ENCODE results near the gene PSME2. TPM values are rescaled to one million over a fixed set of nuclear protein-coding genes. Genes with fewer than 3 reads are reported as not detected.
A peak's percentile ranks its signal among the peaks of the same experiment; 100 is the strongest.

The PSME2 gene
- total RNA-seq, 2 experiments from 2014 or later, result 541 to 558 TPM

GRCh38 chr14:24093901-24094840 is 52.2 kb downstream of the PSME2 start, which contains the start of gene PCK2:
Gene PCK2, plus strand, starts transcription at chr14:24094311. Its CDS starts 95 bp downstream, at chr14:24094406.
- Mint-ChIP-seq H3K4me1 (peaks cover 33% of the 10 kb centered on the region), H3K9me3 (no peaks in the 10 kb centered on the region), H3K36me3 (peaks cover 30% of the 10 kb centered on the region), H3K27me3 (no peaks in the 10 kb centered on the region), H3K4me3 (peak within 1 kb of the TSS; percentile 96), H3K27ac (peak within 1 kb of the TSS; percentile 98)
- DNase-seq, result peak; percentile 91

Other genes starting within 250 kb of the PSME2 start
- gene DHRS4, start 192.8 kb downstream of the PSME2 start, total RNA-seq, result 10 to 100 TPM; 18.0 to 21.4 TPM
- gene DHRS4L2, start 157.7 kb downstream of the PSME2 start, total RNA-seq, result 10 to 100 TPM; 18.1 to 20.8 TPM
- under 1 TPM; 0.43 to 0.56 TPM for gene CARMIL3, start 94.6 kb downstream of the PSME2 start, total RNA-seq
- gene CPNE6, start 75.0 kb downstream of the PSME2 start, total RNA-seq, result not detected
- gene PCK2, start 52.3 kb downstream of the PSME2 start, total RNA-seq, result 100 to 1,000 TPM; 110 TPM
- 10 to 100 TPM; 56.0 to 56.7 TPM for gene DCAF11, start 31.8 kb downstream of the PSME2 start, total RNA-seq
- 1 to 10 TPM; 1.8 to 2.6 TPM for gene NRL, start 31.7 kb downstream of the PSME2 start, total RNA-seq
- under 1 TPM in 1 of 2 experiments, not detected in 1; 0.29 TPM for gene FITM1, start 16.0 kb downstream of the PSME2 start, total RNA-seq
- gene PSME1, start 10.4 kb downstream of the PSME2 start, total RNA-seq, result 100 to 1,000 TPM; 476 to 479 TPM
- 10 to 100 TPM; 39.1 to 40.1 TPM for gene EMC9, start 5.0 kb downstream of the PSME2 start, total RNA-seq
- 10 to 100 TPM; 82.2 to 86.5 TPM for gene RNF31, start 888 bp upstream of the PSME2 start, total RNA-seq
- 100 to 1,000 TPM; 133 to 136 TPM for gene IRF9, start 14.7 kb upstream of the PSME2 start, total RNA-seq
- 10 to 100 TPM; 28.9 to 29.2 TPM for gene REC8, start 25.5 kb upstream of the PSME2 start, total RNA-seq
- 100 to 1,000 TPM; 152 to 161 TPM for gene IPO4, start 42.2 kb upstream of the PSME2 start, total RNA-seq
- gene TM9SF1, start 48.8 kb upstream of the PSME2 start, total RNA-seq, result 10 to 100 TPM; 20.7 to 22.5 TPM
- not detected for gene TSSK4, start 59.1 kb upstream of the PSME2 start, total RNA-seq
- gene CHMP4A, start 66.9 kb upstream of the PSME2 start, total RNA-seq, result 10 to 100 TPM; 54.4 to 58.9 TPM
- gene MDP1, start 69.5 kb upstream of the PSME2 start, total RNA-seq, result 10 to 100 TPM; 19.4 to 20.9 TPM
- 100 to 1,000 TPM; 194 to 201 TPM for gene NEDD8, start 85.8 kb upstream of the PSME2 start, total RNA-seq
- 10 to 100 TPM; 44.5 to 48.4 TPM for gene GMPR2, start 86.3 kb upstream of the PSME2 start, total RNA-seq
- 10 to 100 TPM; 68.2 to 71.1 TPM for gene TINF2, start 96.0 kb upstream of the PSME2 start, total RNA-seq
- 1 to 10 TPM; 2.6 to 3.3 TPM for gene TGM1, start 116.6 kb upstream of the PSME2 start, total RNA-seq
- 10 to 100 TPM; 34.5 to 36.1 TPM for gene RABGGTA, start 125.0 kb upstream of the PSME2 start, total RNA-seq
- gene DHRS1, start 153.2 kb upstream of the PSME2 start, total RNA-seq, result 1 to 10 TPM; 7.4 to 8.6 TPM
- 10 to 100 TPM; 40.9 to 45.0 TPM for gene NOP9, start 153.2 kb upstream of the PSME2 start, total RNA-seq
- 1 to 10 TPM; 6.0 to 6.7 TPM for gene CIDEB, start 161.4 kb upstream of the PSME2 start, total RNA-seq
- gene LTB4R2, start 163.5 kb upstream of the PSME2 start, total RNA-seq, result 10 to 100 TPM; 11.5 TPM
- 10 to 100 TPM in 1 of 2 experiments, 1 to 10 TPM in 1; 9.3 to 10.3 TPM for gene LTB4R, start 164.9 kb upstream of the PSME2 start, total RNA-seq
- gene ADCY4, start 188.5 kb upstream of the PSME2 start, total RNA-seq, result 1 to 10 TPM in 1 of 2 experiments, under 1 TPM in 1; 0.70 to 1.0 TPM
- gene RIPK3, start 193.4 kb upstream of the PSME2 start, total RNA-seq, result 1 to 10 TPM; 5.4 to 6.3 TPM
- gene NFATC4, start 221.6 kb upstream of the PSME2 start, total RNA-seq, result 1 to 10 TPM in 1 of 2 experiments, under 1 TPM in 1; 0.54 to 1.1 TPM

Data from activated naive CD8-positive, alpha-beta T cell treated with anti-CD3 and anti-CD28 coated beads for 36 hours (primary cell).